HG03442 (cell line): ENCODE data around the gene AGBL4.

Source experiments
- ATAC-seq: cut with Tn5 transposase; IDR thresholded peaks from one replicate; pipeline ENCODE4 v1.9.1; 2021; ENCODE audit warnings: mild to moderate bottlenecking, moderate library complexity; ENCODE audit not compliant: unreplicated experiment

Gene AGBL4

DNA sequence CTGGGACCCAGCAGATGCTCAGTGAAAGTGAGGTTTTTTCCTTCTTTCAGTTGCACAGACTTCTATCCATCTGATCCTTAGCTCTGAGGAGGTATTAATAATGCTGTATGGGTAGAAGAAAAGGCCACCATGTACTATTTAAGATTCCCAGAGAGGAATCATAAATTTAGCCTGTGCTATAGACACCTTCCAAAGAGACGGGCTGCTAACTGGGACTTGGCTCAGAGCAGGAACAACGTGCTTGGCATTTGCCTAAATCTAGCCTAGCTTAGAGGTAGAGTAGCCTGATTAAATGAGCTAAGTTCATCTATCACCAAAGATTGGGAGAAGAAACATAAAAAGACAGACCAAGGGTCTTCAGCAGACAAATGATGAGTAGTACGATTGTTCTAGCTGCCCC, 1070.1 kb downstream of the AGBL4 start:
- ATAC-seq, result no peak

- no peak for ATAC-seq
Measured at GRCh38 chr1:48948562-48948961, 1075.2 kb downstream of the AGBL4 start.

DNA sequence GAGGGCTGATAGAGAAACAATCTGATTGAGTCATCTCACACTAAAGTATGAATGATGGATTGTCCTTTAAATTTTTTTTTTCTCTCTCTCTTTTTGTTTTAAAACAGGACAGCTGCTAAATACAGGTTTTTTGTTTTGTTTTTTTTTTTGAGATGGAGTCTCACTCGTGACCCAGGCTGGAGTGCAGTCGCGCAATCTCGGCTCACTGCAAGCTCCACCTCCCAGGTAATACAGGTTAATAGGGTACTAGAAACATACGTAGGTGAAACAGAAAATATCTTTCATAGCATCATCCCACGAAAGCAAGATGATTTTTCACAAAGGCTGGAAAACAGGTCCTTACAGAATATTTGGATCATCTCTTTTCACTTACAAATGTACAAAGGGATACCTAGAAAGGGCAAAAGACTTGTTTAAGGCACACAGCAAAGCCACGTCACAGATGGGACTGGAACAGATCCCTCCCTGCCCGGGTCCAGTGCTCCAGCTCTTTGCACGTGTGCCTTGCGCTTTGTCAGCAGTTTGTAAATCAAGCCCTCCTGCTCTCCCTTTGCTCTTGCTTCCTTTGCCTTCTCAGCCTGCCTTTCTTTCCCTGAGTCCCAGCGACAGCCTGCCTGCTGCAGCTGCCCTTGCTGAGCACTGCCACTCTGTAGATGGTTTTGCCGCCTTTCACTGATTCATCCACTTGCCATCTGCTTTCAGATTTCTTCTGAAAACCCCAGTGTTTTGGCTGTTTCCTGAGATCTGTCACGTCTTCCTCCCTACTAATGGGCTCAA, 1075.8 kb downstream of the AGBL4 start:
- no peak for ATAC-seq

DNA sequence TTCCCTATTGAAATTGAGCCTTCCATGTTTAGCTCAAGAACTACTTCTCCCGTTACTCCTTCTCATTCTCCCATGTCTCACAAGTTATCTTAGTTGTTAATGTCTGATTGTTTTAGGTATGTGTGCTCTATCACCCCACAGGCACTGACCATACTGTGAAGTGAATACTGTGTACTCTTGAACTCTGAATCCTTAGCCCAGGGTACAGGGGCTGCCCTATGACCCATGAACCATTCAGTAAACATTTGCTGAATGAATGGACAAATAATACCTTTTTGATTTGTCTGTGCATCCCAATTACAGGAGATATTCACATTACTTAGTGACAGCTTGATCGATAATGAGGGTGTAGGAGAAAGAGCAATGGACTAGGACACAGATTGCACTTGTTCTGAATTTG, 1077.7 kb downstream of the AGBL4 start:
- no peak for ATAC-seq

DNA sequence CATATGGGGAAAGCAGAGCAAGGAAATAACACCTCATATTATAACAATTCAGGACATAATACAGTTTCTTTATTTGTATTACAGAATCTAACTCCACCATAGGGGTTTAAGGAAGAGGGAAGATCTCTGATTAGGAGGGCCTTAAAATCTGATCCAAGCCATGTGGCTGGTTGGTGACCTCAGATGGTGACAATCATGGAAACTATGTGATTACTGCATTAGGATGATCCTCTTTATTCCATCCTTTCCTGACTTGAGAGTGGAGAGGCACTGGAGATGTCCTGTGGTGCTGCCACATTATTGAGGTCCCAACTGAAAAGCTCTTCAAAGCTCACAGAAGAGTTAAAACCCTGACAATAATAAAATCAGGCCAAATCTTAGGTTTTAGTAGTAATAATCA, 1078.9 kb downstream of the AGBL4 start:
- ATAC-seq, result no peak

- no peak for ATAC-seq
Measured at GRCh38 chr1:48943826-48944225, 1079.9 kb downstream of the AGBL4 start.

DNA sequence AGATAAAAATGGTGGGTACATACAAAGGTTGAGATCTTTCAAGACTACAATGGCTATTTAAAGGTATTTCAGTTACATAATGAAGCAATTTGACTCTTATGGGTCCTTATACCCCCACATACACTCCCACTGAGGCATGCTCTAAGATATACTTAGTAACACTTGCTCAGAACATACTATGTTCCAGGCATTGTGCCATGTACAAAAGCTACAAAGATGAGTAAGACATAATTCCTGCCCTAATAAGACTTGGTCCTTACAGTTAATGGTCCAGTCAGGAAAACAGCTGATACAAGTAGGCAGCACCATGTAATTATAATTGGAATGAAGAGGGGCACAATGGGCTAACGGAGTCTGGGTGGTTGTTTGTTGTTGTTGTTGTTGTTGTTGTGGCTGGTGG, 1080.4 kb downstream of the AGBL4 start:
- no peak for ATAC-seq

- no peak for ATAC-seq
Measured at GRCh38 chr1:48940962-48941732, 1082.6 kb downstream of the AGBL4 start.

GRCh38 chr1:48940354-48940753, 1083.4 kb downstream of the AGBL4 start:
- no peak for ATAC-seq

GRCh38 chr1:48939828-48940227, 1083.9 kb downstream of the AGBL4 start:
- no peak for ATAC-seq

DNA sequence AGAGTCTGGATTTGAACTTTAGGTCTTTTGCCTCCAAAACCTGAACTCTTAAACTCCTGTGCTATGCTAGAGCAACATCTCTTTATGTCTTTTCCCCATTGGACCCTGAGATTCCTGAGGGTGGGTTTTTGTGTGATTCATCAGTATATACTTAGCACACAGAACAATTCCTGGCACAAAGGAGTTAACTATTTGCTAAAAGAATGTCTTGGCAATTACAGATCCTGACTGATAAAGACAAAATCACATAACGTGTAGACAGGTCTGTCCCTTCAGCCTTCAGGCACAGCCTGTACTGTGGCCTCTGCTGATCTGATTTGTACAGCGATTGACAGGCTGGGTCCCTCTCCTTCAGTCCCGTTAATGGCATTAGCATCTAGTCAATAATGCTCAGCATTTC, 1084.7 kb downstream of the AGBL4 start:
- no peak for ATAC-seq

GRCh38 chr1:48937732-48938131, 1086.0 kb downstream of the AGBL4 start:
- no peak for ATAC-seq

DNA sequence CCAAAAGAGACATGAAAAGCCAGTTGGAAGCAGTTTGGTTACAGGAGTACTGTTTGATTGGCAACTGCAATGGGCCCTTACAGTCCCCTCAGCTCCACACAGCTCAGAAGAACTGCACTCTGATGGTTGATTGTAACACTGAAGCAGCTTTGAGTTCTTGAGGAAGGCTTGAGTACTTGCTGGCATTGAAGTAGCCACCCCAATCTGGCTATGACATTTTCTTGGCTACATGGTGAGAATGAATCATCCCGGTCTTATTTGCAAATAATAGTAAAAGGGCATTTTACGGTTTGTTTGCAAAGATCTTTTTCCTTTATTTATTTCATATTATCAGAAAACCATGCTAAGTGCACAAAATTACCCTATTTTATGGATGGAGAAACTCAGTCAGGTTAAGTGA, 1087.3 kb downstream of the AGBL4 start:
- ATAC-seq, result no peak

GRCh38 chr1:48932366-48932765, 1091.4 kb downstream of the AGBL4 start:
- no peak for ATAC-seq

- no peak for ATAC-seq
Measured at GRCh38 chr1:48931506-48932192, 1092.1 kb downstream of the AGBL4 start.

DNA sequence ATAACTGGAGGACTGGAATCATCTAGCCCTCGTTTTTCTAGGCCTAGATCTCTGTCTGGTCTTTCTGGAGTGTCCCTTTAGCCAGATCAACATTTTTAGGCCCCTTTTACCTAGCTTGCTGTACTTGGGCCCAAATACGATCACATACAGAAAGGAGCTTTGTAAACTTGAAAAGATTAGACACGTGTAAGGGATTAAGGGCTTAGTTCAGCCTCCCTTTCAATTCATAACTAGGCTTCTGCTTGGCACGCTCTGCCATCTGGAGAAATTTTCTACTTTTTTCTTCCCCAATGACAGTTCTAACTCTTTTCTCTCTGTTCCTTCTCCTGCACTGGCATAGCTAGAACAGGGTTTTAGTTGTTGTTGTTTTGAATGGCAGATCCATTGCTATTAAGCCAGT, 1093.7 kb downstream of the AGBL4 start:
- no peak for ATAC-seq

- ATAC-seq, result no peak
Measured at GRCh38 chr1:48924099-48924498, 1099.7 kb downstream of the AGBL4 start.

- ATAC-seq, result no peak
Measured at GRCh38 chr1:48923116-48923515, 1100.6 kb downstream of the AGBL4 start.

GRCh38 chr1:48920851-48921250, 1102.9 kb downstream of the AGBL4 start:
- ATAC-seq, result no peak

DNA sequence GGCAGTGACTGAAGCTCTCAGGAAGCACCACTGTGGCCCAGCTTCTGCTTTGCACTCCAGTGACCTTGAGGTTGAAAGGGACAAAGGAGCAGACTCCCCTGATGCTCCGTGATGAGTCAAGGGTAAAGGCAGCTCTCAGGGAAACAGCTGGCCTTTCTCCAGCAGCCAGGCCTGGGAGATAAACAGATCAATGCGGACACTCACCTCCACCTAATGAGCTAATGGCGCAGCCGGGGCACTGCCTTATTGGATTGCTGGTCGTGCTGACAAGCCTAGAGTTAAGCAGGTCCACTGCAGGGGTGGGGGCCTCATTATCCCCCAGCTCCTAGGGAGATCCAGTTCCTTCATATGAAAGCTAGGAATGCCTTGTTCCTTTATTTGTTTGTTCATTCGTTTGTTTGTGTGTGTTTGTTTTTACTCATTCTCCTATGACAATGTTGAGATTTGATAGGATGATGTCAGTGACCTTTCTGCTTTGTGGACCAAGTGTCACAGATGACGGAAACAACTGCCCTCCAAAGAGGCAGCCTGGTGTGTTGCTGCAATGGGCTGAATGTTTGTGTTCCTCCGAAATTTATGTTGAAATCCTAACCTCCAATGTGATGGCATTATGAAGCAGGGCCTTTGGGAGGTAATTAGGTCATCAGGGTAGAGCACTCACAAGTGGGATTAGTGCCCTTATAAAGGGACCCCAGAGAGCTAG, 1105.7 kb downstream of the AGBL4 start:
- no peak for ATAC-seq

GRCh38 chr1:48917070-48917454, 1106.7 kb downstream of the AGBL4 start:
- no peak for ATAC-seq
